Fibroblast of the conjunctiva (primary cell): Measurements from ENCODE around the gene F13A1.

Experiments
- DNase-seq: peaks from one replicate; pipeline ENCODE4 v3.0.0-alpha.2; 2010; ENCODE audit warnings: low read depth

The F13A1 gene

DNA sequence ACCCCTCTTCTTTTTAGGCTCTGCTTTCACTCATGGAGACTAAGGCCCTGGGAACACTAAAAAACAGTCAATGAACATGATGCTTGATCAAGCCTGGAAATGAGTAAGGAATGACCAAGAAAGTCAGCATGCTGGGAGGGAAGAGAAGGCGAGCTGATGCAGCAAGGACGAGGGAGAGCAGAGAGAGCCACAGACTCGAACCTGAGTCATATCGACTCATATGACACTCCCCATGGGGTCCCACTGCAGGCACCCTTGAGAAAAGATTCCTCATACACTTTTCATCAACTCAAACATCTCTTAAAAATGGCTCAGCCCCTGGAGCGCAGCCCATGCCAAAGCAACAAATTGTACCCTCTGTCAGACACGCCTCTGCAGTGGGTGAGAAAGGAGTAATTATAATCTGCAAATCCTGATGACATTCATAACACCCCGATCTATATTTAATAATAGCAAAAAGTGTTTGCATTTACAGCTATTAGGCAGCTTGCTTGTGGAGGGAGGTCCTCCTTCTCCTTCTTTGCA, 127.2 kb downstream of the F13A1 start:
- DNase-seq: no peak

- DNase-seq: no peak
These were observed 128.6 kb downstream of the F13A1 start for GRCh38 chr6:6191909-6192308.

GRCh38 chr6:6191476-6191875, 129.0 kb downstream of the F13A1 start:
- no peak for DNase-seq

DNA sequence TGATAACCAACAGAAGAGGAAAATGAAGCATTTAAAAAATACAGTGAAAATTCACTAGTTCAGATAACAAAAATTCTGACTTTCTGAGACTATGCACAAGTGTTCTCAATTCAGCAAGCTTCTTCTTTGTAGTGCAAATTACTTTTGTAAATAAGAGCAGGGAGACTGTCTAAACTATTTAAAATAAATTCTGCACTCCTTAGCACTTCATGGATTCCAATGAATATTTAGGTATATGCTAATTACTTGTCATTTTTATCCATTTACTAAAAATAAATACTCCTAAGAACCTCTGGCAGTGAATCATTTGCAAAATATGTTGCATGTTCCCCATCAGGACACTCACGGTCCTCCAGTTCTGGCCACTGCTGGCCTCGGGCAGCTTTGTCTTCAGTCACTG, 139.8 kb downstream of the F13A1 start:
- no peak for DNase-seq

- DNase-seq: no peak
These were observed 140.4 kb downstream of the F13A1 start for GRCh38 chr6:6179858-6180623.

DNA sequence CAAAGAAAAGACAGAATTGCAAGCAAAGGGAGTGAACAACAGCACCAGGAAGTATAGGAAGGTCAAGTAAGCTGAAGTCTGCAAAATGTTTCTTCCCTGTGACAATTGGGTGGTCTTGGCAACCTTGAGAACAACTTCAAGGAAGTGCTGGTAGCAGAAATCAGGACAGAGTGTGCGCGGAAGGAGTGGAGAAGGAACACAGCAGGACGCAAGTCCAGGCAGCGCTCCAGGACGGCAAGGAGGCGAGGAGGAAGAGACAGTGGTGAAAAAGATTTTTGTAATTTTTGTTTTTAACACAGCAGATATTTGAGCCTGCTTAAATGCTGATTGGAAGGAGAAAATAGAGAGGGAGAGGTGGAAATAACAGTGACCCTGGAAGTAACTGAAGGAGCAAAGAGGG, 141.7 kb downstream of the F13A1 start:
- DNase-seq: no peak

GRCh38 chr6:6177754-6178153, 142.7 kb downstream of the F13A1 start:
- no peak for DNase-seq

GRCh38 chr6:6176586-6177228, 143.8 kb downstream of the F13A1 start:
- DNase-seq: no peak

DNA sequence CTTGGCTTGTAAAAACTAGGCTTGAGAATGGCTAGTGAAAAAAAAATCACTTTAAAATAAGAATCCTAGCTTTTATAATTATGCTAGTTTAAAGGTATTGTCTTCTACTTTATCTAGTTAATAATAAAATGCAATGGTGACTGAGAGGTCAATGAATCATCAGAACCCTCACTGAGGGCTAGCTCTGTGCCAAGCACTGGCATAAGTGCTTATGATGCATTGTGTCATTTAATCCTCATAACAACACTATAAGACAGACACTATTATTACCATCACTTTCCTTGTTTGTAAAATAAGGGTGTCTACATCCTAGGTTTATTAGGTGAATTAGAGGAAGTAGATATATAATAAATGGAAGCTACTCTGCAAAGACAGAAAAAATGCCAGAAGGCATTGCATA, 144.3 kb downstream of the F13A1 start:
- DNase-seq: no peak

DNA sequence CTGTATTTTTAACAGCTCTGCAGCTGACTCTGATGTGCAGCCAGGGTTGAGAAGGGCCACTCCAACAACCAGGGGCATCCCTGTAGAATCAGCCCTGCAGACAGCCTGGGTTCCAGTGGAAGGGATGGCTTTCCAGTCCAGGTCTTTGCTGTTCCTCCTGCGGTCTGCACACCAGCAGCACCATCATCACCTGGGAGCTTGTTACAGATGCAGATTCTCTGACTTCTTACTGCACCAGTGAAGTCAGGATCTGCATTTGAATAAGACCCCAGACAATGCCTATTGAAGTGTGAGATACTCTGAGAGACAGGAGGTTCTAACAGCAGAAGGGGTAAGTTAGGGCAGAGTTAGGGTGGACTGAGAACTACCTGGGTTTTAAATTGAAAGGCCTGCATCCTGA, 151.3 kb downstream of the F13A1 start:
- no peak for DNase-seq

DNA sequence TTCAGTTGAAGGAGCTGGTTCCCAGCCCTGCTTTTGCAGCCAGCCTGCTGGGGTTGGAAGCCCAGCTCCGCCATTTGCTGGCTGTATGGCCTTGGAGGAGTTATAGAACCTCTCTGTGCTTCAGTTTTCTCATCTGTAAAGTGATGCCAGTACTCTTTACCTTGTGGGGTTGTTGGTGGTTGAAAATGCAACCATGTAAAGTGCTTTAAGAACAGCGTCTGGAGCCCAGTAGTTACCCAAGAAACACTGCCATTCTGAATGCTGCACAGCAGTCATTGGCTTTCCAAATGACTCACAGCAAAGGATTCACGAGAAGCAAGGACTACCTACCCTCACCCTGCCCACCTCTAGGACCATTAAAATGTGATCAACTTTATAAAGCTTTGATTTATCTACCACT, 154.4 kb downstream of the F13A1 start:
- no peak for DNase-seq

DNA sequence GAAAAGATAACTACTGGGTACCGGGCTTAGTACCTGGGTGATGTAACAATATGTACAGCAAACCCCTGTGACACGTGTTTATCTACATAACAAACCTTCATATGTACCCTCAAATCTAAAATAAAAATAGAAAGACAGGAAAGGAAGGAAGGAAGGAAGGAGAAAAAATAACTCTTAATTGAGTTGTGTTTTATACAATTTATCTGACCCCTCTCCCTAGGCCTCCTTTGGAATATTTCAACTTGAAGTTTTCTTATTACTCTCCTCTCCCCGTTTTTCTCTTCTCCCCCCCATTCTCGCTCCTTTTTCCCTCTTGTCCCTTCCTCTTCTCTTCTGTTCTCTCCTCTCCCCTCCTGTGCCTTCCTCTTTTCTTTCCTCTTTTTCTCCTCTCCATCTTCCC, 156.1 kb downstream of the F13A1 start:
- no peak for DNase-seq

GRCh38 chr6:6154335-6154734, 166.1 kb downstream of the F13A1 start:
- no peak for DNase-seq

GRCh38 chr6:6152060-6152459, 168.4 kb downstream of the F13A1 start:
- DNase-seq: no peak

- no peak for DNase-seq
These were observed 172.2 kb downstream of the F13A1 start for GRCh38 chr6:6148192-6148815.

- no peak for DNase-seq
These were observed 188.9 kb downstream of the F13A1 start for GRCh38 chr6:6131492-6132109.

DNA sequence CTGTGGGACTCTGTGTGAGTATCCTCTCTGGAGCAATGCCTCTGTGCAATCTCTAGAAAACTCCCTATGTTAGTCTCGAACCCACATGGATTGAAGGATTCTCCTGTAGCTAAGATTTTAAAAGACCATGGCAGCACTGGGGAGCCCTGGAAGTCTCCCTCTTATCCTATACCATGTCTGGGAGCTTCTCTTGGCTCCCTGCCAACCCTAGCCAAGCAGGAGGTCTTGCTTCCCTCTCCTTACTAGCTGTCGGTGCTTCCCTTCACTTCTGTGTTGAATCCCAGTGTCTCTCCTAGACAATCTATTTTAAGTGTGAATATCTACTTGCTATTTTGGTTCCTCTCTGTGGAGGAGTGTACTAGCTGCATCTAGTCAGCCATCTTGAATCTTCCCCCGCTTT, 195.0 kb downstream of the F13A1 start:
- DNase-seq: no peak

DNA sequence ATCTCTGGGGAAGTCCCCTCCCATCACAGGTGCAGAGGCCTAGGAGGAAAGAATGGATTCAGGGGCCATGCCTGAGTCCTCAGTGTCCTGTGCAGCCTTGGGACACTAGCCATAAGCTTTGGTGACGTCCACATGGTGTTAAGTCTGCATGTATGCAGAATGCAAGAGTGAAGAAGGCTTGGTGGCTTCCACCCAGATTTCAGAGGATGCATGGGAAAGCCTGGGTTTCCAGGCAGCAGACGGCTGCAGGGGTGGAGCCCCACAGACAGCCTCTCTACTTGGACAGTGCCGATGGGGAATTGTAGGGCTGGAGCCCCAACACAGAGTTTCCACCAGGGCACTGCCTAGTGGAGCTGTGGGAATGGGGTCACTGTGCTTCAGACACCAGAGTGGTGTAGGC, 196.7 kb downstream of the F13A1 start:
- no peak for DNase-seq

DNA sequence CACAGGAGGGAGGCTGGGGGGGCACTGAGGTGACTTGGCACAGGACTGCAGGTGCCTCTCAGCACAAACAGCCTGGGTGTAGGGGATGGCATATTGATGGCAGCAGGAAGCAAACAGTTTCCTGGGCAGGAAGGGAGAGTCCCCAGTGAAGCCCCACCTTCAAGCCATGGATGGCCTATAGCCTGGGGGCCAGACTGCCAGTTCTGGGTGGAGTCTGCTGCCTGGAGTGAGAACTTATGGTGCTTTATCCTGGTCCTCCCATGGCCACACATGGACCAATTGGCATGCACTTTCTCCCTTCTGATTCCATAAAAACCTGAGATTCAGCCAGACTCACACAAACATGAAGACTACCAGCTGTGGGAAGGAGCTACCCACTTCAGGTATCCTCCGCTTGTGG, 198.5 kb downstream of the F13A1 start:
- DNase-seq: no peak

DNA sequence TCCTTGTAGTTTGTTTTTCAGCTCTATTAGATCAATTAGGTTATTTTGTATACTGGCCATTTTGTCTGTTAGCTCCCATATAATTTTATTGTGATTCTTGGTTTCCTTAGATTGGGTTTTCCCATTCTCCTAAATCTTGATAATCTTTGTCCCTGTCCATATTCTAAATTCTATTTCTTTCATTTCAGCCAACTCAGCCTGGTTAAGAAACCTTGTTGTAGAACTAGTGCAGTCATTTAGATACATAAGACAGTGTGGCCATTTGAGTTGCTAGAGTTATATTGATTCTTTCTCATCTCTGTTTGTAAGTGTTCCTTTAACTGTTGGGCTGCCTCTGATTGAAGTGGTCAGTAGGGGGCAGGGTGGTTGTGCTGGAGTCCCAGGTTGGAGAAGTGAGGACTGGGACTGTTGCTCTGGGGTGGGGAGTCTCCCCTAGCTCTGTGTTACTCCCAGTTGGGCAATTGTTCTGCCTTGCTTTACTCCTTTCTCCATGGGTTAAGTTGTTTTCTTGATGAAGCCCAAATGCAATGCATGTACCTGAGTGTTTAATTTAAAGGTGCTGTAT, 214.9 kb downstream of the F13A1 start:
- DNase-seq: no peak
